HG03135 (cell line): ENCODE measurements around the gene CRB2.

Experiments used
- ATAC-seq: cut with Tn5 transposase; IDR thresholded peaks from one replicate; pipeline ENCODE4 v1.9.1; 2021; ENCODE audit warnings: mild to moderate bottlenecking, moderate library complexity; ENCODE audit not compliant: unreplicated experiment

CRB2 gene

GRCh38 chr9:123355761-123356431, at the start of gene CRB2:
Gene CRB2 (plus strand): TSS chr9:123356197. CDS start chr9:123356261, 64 bp downstream.
- no peak for ATAC-seq

- no peak for ATAC-seq
Measured at GRCh38 chr9:123309611-123310010, 46.4 kb upstream of the CRB2 start.

- no peak for ATAC-seq
Measured at GRCh38 chr9:123310551-123311249, 45.3 kb upstream of the CRB2 start.

- ATAC-seq: no peak
Measured at GRCh38 chr9:123311250-123311752, 44.7 kb upstream of the CRB2 start.

GRCh38 chr9:123312306-123312877, 43.6 kb upstream of the CRB2 start:
- ATAC-seq: no peak

GRCh38 chr9:123314617-123315016, 41.4 kb upstream of the CRB2 start:
- ATAC-seq: no peak

- no peak for ATAC-seq
Measured at GRCh38 chr9:123315635-123316034, 40.4 kb upstream of the CRB2 start.

- no peak for ATAC-seq
Measured at GRCh38 chr9:123316053-123316718, 39.8 kb upstream of the CRB2 start.

GRCh38 chr9:123318202-123318601, 37.8 kb upstream of the CRB2 start:
- ATAC-seq: no peak

GRCh38 chr9:123318961-123319421, 37.0 kb upstream of the CRB2 start:
- ATAC-seq: no peak

- no peak for ATAC-seq
Measured at GRCh38 chr9:123319541-123320339, 36.3 kb upstream of the CRB2 start.

- no peak for ATAC-seq
Measured at GRCh38 chr9:123320814-123321213, 35.2 kb upstream of the CRB2 start.

- no peak for ATAC-seq
Measured at GRCh38 chr9:123321616-123322272, 34.3 kb upstream of the CRB2 start.

GRCh38 chr9:123322273-123323195, 33.5 kb upstream of the CRB2 start:
- peak; percentile 42 for ATAC-seq

GRCh38 chr9:123323196-123324013, 32.6 kb upstream of the CRB2 start:
- ATAC-seq: no peak

GRCh38 chr9:123324767-123325183, 31.2 kb upstream of the CRB2 start:
- no peak for ATAC-seq

GRCh38 chr9:123326187-123326586, 29.8 kb upstream of the CRB2 start:
- ATAC-seq: no peak

GRCh38 chr9:123326662-123327093, 29.3 kb upstream of the CRB2 start:
- ATAC-seq: peak; percentile 61
